ENCODE measurements around the gene CYP27C1.
"Not testable (repeated sequence)": the region's sequence is repeated elsewhere in the genome, so short reads cannot be mapped to it uniquely, and the experiment has no call there.

The CYP27C1 gene

DNA sequence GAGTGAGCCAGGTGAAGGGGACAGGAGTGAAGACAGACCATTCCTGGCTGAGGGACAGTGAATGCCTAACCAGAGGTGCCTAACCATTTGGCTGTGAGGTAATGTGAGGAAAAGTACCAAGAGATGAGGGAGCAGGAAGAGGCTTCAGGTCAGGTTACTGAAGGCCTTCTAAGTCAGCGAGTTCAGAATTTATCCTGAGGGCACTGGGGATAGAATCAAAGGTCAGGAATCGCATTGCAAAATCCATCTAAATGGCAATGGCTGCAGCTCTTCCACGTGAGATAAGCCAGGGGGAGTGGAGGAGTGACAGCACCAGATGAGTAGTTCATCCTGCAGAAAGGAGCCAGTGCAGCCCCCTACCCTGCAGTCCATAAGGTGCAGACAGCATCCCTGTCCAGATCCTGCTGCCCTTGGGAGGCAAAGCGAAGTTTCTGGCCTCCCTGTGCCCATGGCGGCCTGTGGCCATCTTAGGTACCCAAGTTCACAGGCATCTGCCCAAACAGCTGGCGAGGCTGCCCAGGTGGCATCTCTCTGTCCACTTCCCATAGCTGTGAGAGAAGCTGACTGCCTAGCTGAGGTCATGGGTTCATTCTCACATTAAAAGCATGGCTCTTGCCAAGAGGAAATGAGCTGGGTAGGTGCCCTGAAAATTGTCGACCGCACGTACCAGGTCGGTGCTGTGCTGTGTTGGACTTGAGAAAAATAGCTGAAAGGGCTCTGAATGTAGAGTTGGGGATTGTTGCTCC, 49.5 kb downstream of the CYP27C1 start:
- DNase-seq (ENCODE audit: low read depth in 3 of 3) = no peak

- DNase-seq (ENCODE audit: low read depth in 3 of 3) = no peak
These were observed 50.1 kb downstream of the CYP27C1 start for GRCh38 chr2:127170021-127170420.

DNA sequence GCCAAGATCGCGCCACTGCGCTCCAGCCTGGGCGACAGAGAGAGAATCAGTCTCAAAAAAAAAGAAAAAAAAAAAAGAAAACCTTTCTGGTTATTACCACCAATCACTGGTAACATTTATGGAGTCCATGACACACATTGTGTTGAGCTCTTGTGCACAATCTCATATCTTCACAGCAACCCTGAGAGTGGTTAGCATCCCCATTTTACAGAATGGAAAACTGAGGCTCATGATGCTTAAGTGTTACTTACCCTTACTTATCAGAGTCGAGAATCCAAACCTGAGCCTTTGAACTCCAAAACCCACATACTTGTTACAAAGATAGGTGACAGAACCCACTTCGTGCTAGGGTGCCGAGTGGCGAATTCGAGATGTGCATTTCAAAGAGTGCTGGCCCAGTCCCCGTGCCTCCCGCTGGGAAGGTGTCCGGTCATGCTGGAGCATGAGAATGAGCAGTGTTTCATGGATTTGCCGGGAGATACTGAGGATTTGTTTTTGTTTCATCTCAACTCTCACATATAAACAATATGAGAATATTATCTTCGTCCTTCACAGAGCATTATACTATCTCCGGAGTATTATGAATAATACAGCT, 50.9 kb downstream of the CYP27C1 start:
- DNase-seq (ENCODE audit: low read depth in 3 of 3) = no peak

GRCh38 chr2:127166231-127166860, 53.8 kb downstream of the CYP27C1 start:
- DNase-seq (ENCODE audit: low read depth in 3 of 3) = no peak

GRCh38 chr2:127165539-127165935, 54.6 kb downstream of the CYP27C1 start:
- no peak for DNase-seq (ENCODE audit: low read depth in 3 of 3)

DNA sequence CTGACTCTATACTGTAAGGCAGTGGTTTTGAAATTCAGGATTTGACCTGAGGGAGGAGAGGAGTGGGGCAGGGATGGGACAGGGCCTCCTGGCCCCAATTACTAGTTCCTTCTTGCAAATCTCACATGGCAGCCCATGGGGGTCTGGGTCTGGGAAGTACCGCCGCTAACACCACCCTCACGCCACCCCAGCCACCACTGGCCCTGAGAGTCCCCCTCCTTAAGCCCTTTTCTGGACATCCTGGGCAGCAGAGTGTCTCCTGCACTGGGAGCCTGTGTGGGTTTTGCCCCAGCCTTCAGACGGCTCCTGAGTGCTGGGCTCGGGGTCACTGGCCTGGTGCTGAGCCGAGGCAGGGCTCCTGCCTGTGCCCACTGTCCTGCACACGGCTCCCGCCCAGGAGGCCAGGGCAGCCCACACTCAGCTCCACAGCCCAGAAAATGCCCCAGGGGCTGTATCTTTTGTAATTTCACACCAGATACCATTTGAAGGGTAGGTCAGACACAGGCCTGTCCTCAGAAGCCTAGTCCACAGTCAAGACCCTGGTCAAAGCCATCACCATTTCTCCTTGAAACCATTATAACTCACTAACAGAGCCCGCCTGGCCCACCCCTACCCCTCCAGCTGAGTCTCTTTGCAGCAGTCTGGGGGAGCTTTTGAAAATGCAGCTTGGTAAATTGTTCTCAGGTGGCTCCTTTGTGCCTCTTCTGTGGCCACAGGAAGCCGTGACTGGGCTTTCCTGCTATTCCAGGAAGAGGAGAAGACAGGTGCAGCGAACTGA, 55.1 kb downstream of the CYP27C1 start:
- no peak for DNase-seq (ENCODE audit: low read depth in 3 of 3)

DNA sequence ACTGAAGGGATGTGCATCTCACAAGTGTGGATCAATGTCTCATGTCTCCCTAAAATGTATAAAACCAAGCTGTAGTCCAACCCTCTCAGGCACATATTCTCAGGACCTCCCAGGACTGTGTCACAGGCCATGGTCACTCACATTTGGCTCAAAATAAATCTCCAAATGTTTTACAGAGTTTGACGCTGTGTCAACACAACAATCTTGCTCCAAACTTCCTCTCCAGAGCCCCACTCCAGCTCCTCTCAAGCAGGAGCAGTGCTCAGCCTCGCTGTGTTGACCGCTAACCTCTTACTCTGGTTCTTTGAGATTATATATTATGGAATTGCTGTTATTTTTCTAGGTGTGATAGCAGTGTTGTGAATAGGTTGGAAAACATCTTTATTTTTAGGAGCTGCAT, 56.2 kb downstream of the CYP27C1 start:
- DNase-seq (ENCODE audit: low read depth in 3 of 3) = no peak

- DNase-seq (ENCODE audit: low read depth in 3 of 3) = not testable (repeated sequence)
These were observed 57.1 kb downstream of the CYP27C1 start for GRCh38 chr2:127163090-127163406.

GRCh38 chr2:127162261-127163089, 57.6 kb downstream of the CYP27C1 start:
- DNase-seq (ENCODE audit: low read depth in 3 of 3) = no peak

GRCh38 chr2:127161176-127162136, 58.6 kb downstream of the CYP27C1 start:
- DNase-seq (ENCODE audit: low read depth in 3 of 3) = no peak

GRCh38 chr2:127160676-127161075, 59.4 kb downstream of the CYP27C1 start:
- no peak for DNase-seq (ENCODE audit: low read depth in 3 of 3)

DNA sequence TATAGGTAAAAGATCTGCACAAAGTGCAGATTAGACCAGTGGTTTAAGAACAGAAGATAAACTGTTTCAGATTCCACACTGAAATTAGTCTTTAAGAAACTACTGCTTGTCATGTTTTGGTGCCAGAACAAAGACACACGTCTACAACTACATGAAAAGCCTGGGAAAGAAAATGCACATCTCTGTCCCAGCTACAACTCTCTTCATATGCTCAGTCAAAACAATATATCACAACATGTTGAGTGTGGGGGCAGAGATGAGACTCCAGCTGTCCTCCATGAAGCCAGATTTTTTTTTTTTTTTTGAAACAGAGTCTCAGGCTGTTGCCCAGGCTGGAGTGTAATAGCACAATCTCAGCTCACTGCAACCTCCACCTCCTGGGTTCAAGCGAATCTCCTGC, 60.6 kb downstream of the CYP27C1 start:
- DNase-seq (ENCODE audit: low read depth in 3 of 3) = no peak

GRCh38 chr2:127158614-127159290, 61.3 kb downstream of the CYP27C1 start:
- DNase-seq (ENCODE audit: low read depth in 3 of 3) = no peak

DNA sequence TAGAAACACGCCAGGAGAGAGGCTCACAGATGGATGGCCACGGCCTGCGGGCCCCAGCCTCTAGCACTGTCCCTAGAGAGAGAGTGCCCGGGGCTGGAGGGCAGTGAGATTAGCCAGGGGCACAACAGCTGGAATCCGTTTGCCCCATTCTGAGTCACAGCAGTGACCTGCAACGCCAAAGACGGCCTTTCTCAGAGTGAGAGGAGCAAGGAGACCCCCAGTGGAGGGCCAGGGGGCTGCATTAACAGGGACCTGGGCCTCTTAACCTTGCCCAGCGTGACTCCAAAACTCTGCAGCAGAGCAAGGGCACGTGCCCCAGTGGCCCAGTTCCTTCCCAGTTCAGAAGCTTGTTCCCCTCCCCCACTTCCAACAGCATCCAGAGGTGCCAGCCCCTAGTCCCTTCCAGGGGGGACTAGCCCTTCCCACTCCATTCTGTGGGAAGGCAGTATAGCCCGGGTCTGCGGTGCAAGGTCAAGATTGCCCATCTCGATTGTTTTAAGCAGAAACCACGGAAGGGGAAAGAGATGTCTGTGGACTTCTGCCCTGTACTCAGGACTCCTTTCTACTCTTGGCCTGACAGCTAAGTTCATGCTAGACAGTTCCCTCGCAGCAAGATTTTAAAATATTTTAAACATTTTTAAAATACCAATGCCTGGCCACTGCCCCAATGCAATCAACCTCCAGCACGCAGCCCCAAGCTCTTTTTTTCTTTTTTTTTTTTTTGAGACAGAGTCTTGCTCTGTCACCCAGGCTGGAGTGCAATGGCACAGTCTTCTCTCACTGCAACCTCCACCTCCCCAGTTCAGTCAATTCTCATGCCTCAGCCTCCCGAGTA, 62.2 kb downstream of the CYP27C1 start:
- no peak for DNase-seq (ENCODE audit: low read depth in 3 of 3)

DNA sequence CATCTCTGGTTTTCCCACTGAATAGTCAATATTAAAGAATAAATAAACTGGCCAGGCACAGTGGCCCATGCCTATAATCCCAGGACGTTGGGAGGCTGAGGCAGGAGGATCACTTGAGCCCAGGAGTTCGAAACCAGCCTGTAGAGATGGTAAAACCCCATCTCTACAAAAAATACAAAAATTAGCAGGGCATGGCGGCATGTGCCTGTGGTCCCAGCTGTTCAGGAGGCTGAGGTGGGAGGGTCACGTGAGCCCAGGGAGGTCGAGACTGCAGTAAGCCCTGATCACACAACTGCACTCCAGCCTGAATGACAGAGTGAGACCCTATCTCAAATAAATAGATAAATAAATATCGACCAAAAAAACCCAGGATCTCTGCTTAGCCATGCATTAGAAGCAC, 63.0 kb downstream of the CYP27C1 start:
- no peak for DNase-seq (ENCODE audit: low read depth in 3 of 3)

DNA sequence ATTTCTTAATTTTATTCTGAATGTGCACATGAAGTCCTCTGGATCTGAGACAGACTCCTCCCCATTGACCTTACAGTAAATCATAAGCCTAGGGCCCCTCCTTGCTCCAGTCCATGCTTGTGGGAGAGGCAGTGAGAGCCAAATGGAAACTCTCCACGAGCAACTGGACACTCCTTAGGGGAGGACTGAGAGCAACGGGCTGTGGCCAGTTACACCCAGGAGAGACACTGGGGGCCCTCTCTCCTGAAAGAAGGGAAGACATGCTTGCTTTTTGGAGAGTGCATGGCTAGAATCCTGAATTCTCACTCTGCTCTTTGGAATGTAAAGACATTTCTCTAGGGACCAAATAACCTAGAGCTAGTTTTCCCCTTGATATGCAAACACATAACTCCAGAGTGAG, 64.2 kb downstream of the CYP27C1 start:
- no peak for DNase-seq (ENCODE audit: low read depth in 3 of 3)

DNA sequence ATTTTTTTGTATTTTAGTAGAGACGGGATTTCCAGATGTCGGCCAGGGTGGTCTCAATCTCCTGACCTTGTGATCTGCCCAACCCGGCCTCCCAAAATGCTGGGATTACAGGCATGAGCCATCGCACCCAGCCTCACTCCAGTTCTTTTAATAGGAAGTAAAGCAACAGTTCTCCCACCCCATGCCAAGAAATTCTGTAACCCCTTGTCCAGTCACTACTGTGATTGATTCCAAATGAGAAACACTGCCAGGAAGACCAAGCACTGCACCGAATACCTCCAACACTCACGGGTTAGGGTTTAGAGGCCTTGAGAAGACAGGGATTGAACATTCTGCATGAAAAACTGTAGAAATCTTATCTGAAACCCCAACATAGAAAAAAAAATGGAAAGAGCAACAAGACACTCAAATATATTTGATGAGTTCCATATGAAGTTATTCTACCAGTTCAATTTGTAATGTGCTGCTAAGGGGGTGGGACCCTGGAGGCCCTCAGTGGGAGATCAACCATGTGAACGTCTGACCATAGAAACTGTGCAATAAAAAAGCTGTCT, 65.0 kb downstream of the CYP27C1 start:
- no peak for DNase-seq (ENCODE audit: low read depth in 3 of 3)

DNA sequence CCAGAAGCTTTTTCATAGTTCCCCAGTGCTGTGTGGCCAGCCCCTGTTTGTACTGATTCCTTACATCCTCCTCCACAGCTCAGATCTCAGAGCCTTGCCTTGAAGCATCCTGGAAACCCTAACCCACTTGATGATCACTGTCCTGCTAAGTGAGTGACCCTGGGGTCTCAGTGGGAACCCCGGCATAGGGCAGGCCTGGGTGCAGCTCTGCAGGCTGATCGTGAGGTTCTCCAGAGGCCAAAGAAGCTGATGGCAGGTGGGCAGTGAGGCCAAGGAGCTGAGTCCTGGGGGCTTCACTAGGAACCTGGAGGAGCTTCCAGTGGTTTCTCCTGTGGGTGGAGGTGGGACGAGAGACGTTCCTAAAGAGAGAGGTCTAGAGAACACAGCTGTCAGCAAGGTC, 65.7 kb downstream of the CYP27C1 start:
- DNase-seq (ENCODE audit: low read depth in 3 of 3) = no peak

DNA sequence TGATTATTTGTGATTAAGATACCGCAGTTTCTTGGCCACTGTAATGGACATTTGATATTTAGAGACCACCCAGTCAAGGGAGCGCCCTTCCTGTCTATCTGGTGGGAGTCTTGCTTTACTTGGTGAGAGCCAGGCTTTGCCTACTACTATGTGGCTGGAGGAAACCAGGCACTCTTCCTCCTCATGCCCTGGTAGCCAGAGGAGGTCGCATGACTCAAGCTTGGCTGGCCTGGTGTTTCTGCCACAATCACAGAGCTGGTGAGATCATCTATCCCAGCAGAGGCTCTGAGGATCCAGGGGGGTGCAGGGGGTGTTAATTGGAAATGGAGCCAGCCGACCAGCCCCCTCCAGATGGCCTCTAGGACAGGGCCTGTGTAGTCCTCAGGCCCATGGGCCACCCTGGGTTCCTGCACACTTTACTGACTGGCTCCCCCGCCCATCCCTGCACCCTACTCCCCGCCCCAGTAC, 66.4 kb downstream of the CYP27C1 start:
- DNase-seq (ENCODE audit: low read depth in 3 of 3) = no peak

Measured in stimulated activated CD4-positive, alpha-beta T cell treated with anti-CD3 and anti-CD28 coated beads, TNF-alpha, amount 100 ng/mL, for 48 hours (primary cell).